ENCODE data around the gene PHLDA1. TPM values are rescaled to one million over a fixed set of nuclear protein-coding genes. Genes with fewer than 3 reads are reported as not detected.

PHLDA1 gene
- total and polyA plus RNA-seq, 10 of the 15 experiments (the other 5 are each of a cell fraction or from before 2014, with no cell fraction given), result 0.66 to 14.2 (median 1.3) TPM

- CTCF ChIA-PET, result interaction anchor here (0.7 to 2.6 kb wide), 7 partner anchors 19 to 220 kb away, joined by 3 to 14 read pairs (median 7); partner anchors contain the start of gene PHLDA1
- peak overlapping the region; percentile 67; the same call in 1 of the 2 replicates for H3K4me2 ChIP-seq (ENCODE audit: control insufficient read depth, insufficient read depth)
- no peaks in the 10 kb centered on the region for H3K9me3 ChIP-seq (replicated peaks; ENCODE audit: control insufficient read depth, insufficient read depth, low read length)
- peaks cover 33% of the 10 kb centered on the region for H3K4me1 ChIP-seq (ENCODE audit: control insufficient read depth, insufficient read depth, low read length)
- no peaks in the 10 kb centered on the region for H3K79me2 ChIP-seq (ENCODE audit: control insufficient read depth, insufficient read depth, low read length)
- H3K4me3 ChIP-seq, result no peak overlapping the region
- 95% methylated on average over 3 of the region's 3 CpGs for WGBS (ENCODE audit: insufficient coverage, insufficient replicate concordance, low lambda C conversion rate, missing lambda C conversion rate)
- RAD21 ChIA-PET (ENCODE audit: unreplicated experiment), result interaction anchor here (0.6 to 7.7 kb wide), 13 partner anchors 9 to 498 kb away, joined by 3 to 125 read pairs (median 6); partner anchors contain the start of gene PHLDA1
- no peak overlapping the region for H2AFZ ChIP-seq (ENCODE audit: control insufficient read depth, low read depth, low read length)
- BruUV-seq (replicated peaks), result no TSS peak
- FAIRE-seq, result no peak
- in situ Hi-C loops (cut with MboI), result no loop called here
- no peaks in the 10 kb centered on the region for H3K27me3 ChIP-seq (replicated peaks in 1 of 2; ENCODE audit: control insufficient read depth in 2 of 2, insufficient read depth in 2 of 2, low read length in 1 of 2)
- SMC1A ChIA-PET (ENCODE audit: uncharacterized antibody, unreplicated experiment), result interaction anchor here (0.6 to 14.9 kb wide), 16 partner anchors 9 to 337 kb away, joined by 3 to 327 read pairs (median 7); partner anchors contain the start of gene PHLDA1
- ATAC-seq, result no peak
- H3K9ac ChIP-seq (ENCODE audit: control insufficient read depth, insufficient read depth, low read length), result no peak overlapping the region
- POLR2A ChIA-PET, result interaction anchor here (1.0 to 11.0 kb wide), 7 partner anchors 10 to 181 kb away, joined by 3 to 111 read pairs (median 4); partner anchors contain the start of gene PHLDA1
- peak overlapping the region; percentile 71; the same call in 1 of the 2 replicates for H3K27ac ChIP-seq (ENCODE audit: control insufficient read depth, insufficient read depth)
- no peak for TF ChIP-seq MAX (IDR thresholded peaks at IDR 0.05; ENCODE audit: low read depth, low read length)
- no peak for TF ChIP-seq FOXK2 (IDR thresholded peaks at IDR 0.05)
- TF ChIP-seq MEF2B (IDR thresholded peaks at IDR 0.05; ENCODE audit: partially characterized antibody, poor library complexity, severe bottlenecking), result no peak
- TF ChIP-seq, protein P1, sequence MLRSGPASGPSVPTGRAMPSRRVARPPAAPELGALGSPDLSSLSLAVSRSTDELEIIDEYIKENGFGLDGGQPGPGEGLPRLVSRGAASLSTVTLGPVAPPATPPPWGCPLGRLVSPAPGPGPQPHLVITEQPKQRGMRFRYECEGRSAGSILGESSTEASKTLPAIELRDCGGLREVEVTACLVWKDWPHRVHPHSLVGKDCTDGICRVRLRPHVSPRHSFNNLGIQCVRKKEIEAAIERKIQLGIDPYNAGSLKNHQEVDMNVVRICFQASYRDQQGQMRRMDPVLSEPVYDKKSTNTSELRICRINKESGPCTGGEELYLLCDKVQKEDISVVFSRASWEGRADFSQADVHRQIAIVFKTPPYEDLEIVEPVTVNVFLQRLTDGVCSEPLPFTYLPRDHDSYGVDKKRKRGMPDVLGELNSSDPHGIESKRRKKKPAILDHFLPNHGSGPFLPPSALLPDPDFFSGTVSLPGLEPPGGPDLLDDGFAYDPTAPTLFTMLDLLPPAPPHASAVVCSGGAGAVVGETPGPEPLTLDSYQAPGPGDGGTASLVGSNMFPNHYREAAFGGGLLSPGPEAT (IDR thresholded peaks at IDR 0.05; ENCODE audit: low read depth), result no peak
- TF ChIP-seq NKRF (conservative IDR thresholded peaks at IDR 0.05), result no peak
- no peak for TF ChIP-seq MTA3 (IDR thresholded peaks at IDR 0.05; ENCODE audit: borderline replicate concordance, low read length)
- no peak for TF ChIP-seq BACH1 (IDR thresholded peaks at IDR 0.05; ENCODE audit: borderline replicate concordance)
- TF ChIP-seq RBBP5 (conservative IDR thresholded peaks at IDR 0.05), result no peak
- no peak for TF ChIP-seq EGR1 (IDR thresholded peaks at IDR 0.05; ENCODE audit: borderline replicate concordance in 1 of 2, low read depth in 2 of 2, low read length in 2 of 2)
- no peak for TF ChIP-seq FOS (IDR thresholded peaks at IDR 0.05; ENCODE audit: borderline replicate concordance, extremely low read depth, insufficient read length)
- TF ChIP-seq PBX3 (IDR thresholded peaks at IDR 0.05; ENCODE audit: insufficient replicate concordance, low read depth, low read length), result no peak
- TF ChIP-seq TCF3 (IDR thresholded peaks at IDR 0.05; ENCODE audit: borderline replicate concordance, insufficient read depth, low read depth, low read length), result no peak
- no peak for TF ChIP-seq ETV6 (conservative IDR thresholded peaks at IDR 0.05 in 1 of 2, IDR thresholded peaks at IDR 0.05 in 1 of 2; ENCODE audit: borderline replicate concordance in 1 of 2, low read depth in 1 of 2)
- TF ChIP-seq ZBTB4 (CRISPR knock-in tag; IDR thresholded peaks at IDR 0.05), result no peak
- DNase-seq (ENCODE audit: low read depth, low spot score), result no peak
- H4K20me1 ChIP-seq (ENCODE audit: control insufficient read depth, insufficient read depth), result no peaks in the 10 kb centered on the region
- H3K36me3 ChIP-seq (ENCODE audit: control insufficient read depth in 2 of 2, insufficient read depth in 2 of 2, low read length in 1 of 2), result no peaks in the 10 kb centered on the region
- intact Hi-C loops (cut with micrococcal nuclease; ENCODE audit: unreplicated experiment), result loop anchor here (1.0 to 2.0 kb wide), 3 partner anchors 34 to 53 kb away; partner anchors contain the start of gene PHLDA1
Observed at GRCh38 chr12:75978677-75979076, 52.9 kb downstream of the PHLDA1 start.
